Ascending aorta (tissue), 2 donors: ENCODE data around the gene DDX5. TPM values are rescaled to one million over a fixed set of nuclear protein-coding genes. Genes with fewer than 3 reads are reported as not detected.
"Not testable (repeated sequence)": the region's sequence is repeated elsewhere in the genome, so short reads cannot be mapped to it uniquely, and the experiment has no call there.

Experiments used
- DNase-seq, 2 donors: peaks; one replicate each; pipeline ENCODE4 v3.0.0-alpha.2; 2019; ENCODE audit warnings: low spot score in 2 of 2
- H3K27ac ChIP-seq, 2 donors: fragments of 200-600 bp; sonication (generic); one replicate each; pipeline ENCODE4 v1.5.1; 2016 to 2017; ENCODE audit warnings: mild to moderate bottlenecking in 1 of 2
- H3K27me3 ChIP-seq: fragments of 200-600 bp; sonication (generic); one replicate; pipeline ENCODE4 v1.5.1; 2017
- H3K36me3 ChIP-seq, 2 donors: fragments of 200-600 bp; sonication (generic); one replicate each; pipeline ENCODE4 v1.5.1; 2016
- H3K4me1 ChIP-seq, 2 donors: fragments of 200-600 bp; sonication (generic); one replicate each; pipeline ENCODE4 v1.5.1; 2016 to 2017; ENCODE audit warnings: mild to moderate bottlenecking in 1 of 2
- H3K4me3 ChIP-seq, 2 donors: fragments of 200-600 bp; sonication (generic); one replicate each; pipeline ENCODE4 v1.5.1; 2016 to 2017; ENCODE audit warnings: mild to moderate bottlenecking in 1 of 2
- H3K9me3 ChIP-seq, 2 donors: fragments of 200-600 bp; sonication (generic); one replicate each; pipeline ENCODE4 v1.5.1; 2016
- CTCF ChIP-seq, 3 experiments: fragments of 200-600 bp in 2 of 3; fragments of 450-650 bp in 1 of 3; sonication (generic) in 2 of 3; IDR thresholded peaks; one replicate each; pipeline ENCODE4 v1.5.1; 2016 to 2019; ENCODE audit warnings: antibody characterized with exemption in 3 of 3, mild to moderate bottlenecking in 1 of 3, moderate library complexity in 1 of 3
- intact Hi-C: fragments of 100-400 bp; cut with DNase I; formaldehyde crosslinking; loops from one replicate; pipeline ENCODE4 v1.15.1; 2023
- total RNA-seq: library from RNA; depleted of rRNA; stranded (reverse); fragments of >200 nt; gene quantifications from one replicate; pipeline ENCODE4 v1.1.0, GENCODE V29; 2016

DDX5 gene
- total RNA-seq, 1 donor from 2014 or later = 564 TPM

- no peak for DNase-seq
- no peaks in the 10 kb centered on the region for H3K4me1 ChIP-seq
- H3K27ac ChIP-seq = no peak overlapping the region
- intact Hi-C loops = no loop called here
- H3K36me3 ChIP-seq = no peaks in the 10 kb centered on the region
- H3K9me3 ChIP-seq = no peaks in the 10 kb centered on the region
- H3K4me3 ChIP-seq = no peak overlapping the region
- TF ChIP-seq CTCF (IDR thresholded peaks at IDR 0.05) = no peak
- no peaks in the 10 kb centered on the region for H3K27me3 ChIP-seq
Measured at GRCh38 chr17:64461788-64462187, 44.3 kb downstream of the DDX5 start.

- no peak for TF ChIP-seq CTCF (IDR thresholded peaks at IDR 0.05)
- Histone ChIP-seq H3K4me3 (no peak overlapping the region), H3K9me3 (no peaks in the 10 kb centered on the region), H3K4me1 (no peaks in the 10 kb centered on the region), H3K27ac (no peak overlapping the region), H3K27me3 (no peaks in the 10 kb centered on the region), H3K36me3 (no peaks in the 10 kb centered on the region)
- intact Hi-C loops = no loop called here
- DNase-seq = no peak
Measured at GRCh38 chr17:64460955-64461354, 45.1 kb downstream of the DDX5 start.

GRCh38 chr17:64459818-64460217, 46.3 kb downstream of the DDX5 start:
- DNase-seq, H3K4me1 ChIP-seq, H3K4me3 ChIP-seq, intact Hi-C loops, H3K9me3 ChIP-seq, H3K27ac ChIP-seq, H3K36me3 ChIP-seq, H3K27me3 ChIP-seq: not testable (repeated sequence)

- intact Hi-C loops = no loop called here
- no peaks in the 10 kb centered on the region for H3K36me3 ChIP-seq
- no peaks in the 10 kb centered on the region for H3K4me1 ChIP-seq
- no peaks in the 10 kb centered on the region for H3K27me3 ChIP-seq
- no peaks in the 10 kb centered on the region for H3K9me3 ChIP-seq
- H3K4me3 ChIP-seq = no peak overlapping the region
- H3K27ac ChIP-seq = no peak overlapping the region
- no peak for DNase-seq
- TF ChIP-seq CTCF (IDR thresholded peaks at IDR 0.05) = no peak
Measured at GRCh38 chr17:64459284-64459747, 46.8 kb downstream of the DDX5 start.

GRCh38 chr17:64458756-64459155, 47.3 kb downstream of the DDX5 start:
- no peaks in the 10 kb centered on the region for H3K9me3 ChIP-seq
- H3K27ac ChIP-seq = no peak overlapping the region
- TF ChIP-seq CTCF (IDR thresholded peaks at IDR 0.05) = no peak
- intact Hi-C loops = no loop called here
- no peaks in the 10 kb centered on the region for H3K4me1 ChIP-seq
- no peaks in the 10 kb centered on the region for H3K36me3 ChIP-seq
- DNase-seq = no peak
- H3K27me3 ChIP-seq = no peaks in the 10 kb centered on the region
- no peak overlapping the region for H3K4me3 ChIP-seq

- Histone ChIP-seq H3K27me3 (no peaks in the 10 kb centered on the region), H3K4me1 (no peaks in the 10 kb centered on the region), H3K27ac (no peak overlapping the region), H3K4me3 (no peak overlapping the region), H3K36me3 (no peaks in the 10 kb centered on the region), H3K9me3 (no peaks in the 10 kb centered on the region)
- intact Hi-C loops = no loop called here
- no peak for TF ChIP-seq CTCF (IDR thresholded peaks at IDR 0.05)
- DNase-seq = no peak
Measured at GRCh38 chr17:64457156-64457555, 48.9 kb downstream of the DDX5 start.
